Measurements from ENCODE around the gene MCF2L2.

GRCh38 chr3:183375337-183375736 is 53.1 kb downstream of the MCF2L2 start:
- TF ChIP-seq FOXP2 (optimal IDR thresholded peaks at IDR 0.05; ENCODE audit: borderline replicate concordance, extremely low read depth, extremely low read length, insufficient read depth): no peak
- TF ChIP-seq REST (IDR thresholded peaks at IDR 0.05; ENCODE audit: insufficient read depth in 1 of 2, low read depth in 2 of 2, low read length in 2 of 2): no peak

Data from PFSK-1 (cell line).